HCT116 (cell line): Measurements from ENCODE around the gene MUC3A. TPM values are rescaled to one million over a fixed set of nuclear protein-coding genes. Genes with fewer than 3 reads are reported as not detected.

Source experiments
- ATAC-seq: fragments of 200-7000 bp; cut with Tn5 transposase; 2 replicates; pipeline ENCODE4 v1.9.1; 2020; ENCODE audit warnings: mild to moderate bottlenecking, moderate library complexity
- BruUV-seq: library from RNA; stranded (reverse); fragments of 400-500 nt; replicated peaks from 2 replicates; lab custom pipeline; 2021; lab: Mats Ljungman, UMichigan
- CTCF ChIA-PET: fragments of 300-600 bp; sonication (Branson Sonifier 250); formaldehyde crosslinking; loops from one replicate; lab custom pipeline; 2021; ENCODE audit warnings: antibody characterized with exemption; lab: Charles Lee
- POLR2A ChIA-PET: fragments of 300-600, 350-600 bp; sonication (Branson Sonifier 250); formaldehyde crosslinking; loops from one replicate; lab custom pipeline; 2021; ENCODE audit warnings: antibody characterized with exemption; lab: Charles Lee
- RAD21 ChIA-PET, 2 experiments: fragments of 300-600 bp; sonication (Branson Sonifier 250); formaldehyde crosslinking; loops; one replicate each; lab custom pipeline; 2023; ENCODE audit warnings: low total read pairs in 2 of 2; ENCODE audit not compliant: uncharacterized antibody in 2 of 2, unreplicated experiment in 2 of 2, low non-redundant PET in 1 of 2; lab: Charles Lee
- DNase-seq: peaks from one replicate; pipeline ENCODE4 v3.0.0-alpha.2; 2010; ENCODE audit warnings: low read depth, low spot score
- H2AFZ ChIP-seq: fragments of 200-600 bp; shearing (Covaris generic), sonication (generic); 2 replicates; pipeline ENCODE4 v1.6.1; 2017; ENCODE audit warnings: low read depth, mixed run types, mixed read lengths, antibody characterized with exemption, low read length; ENCODE audit not compliant: poor library complexity, severe bottlenecking
- H3K27ac ChIP-seq: 2 replicates; pipeline ENCODE4 v1.5.1; 2012; ENCODE audit warnings: low read depth, low read length
- H3K27me3 ChIP-seq: fragments of 200-600 bp; sonication (generic); 2 replicates; pipeline ENCODE4 v1.6.1; 2016; ENCODE audit warnings: mixed run types, low read length, mixed read lengths; ENCODE audit not compliant: insufficient read depth
- H3K36me3 ChIP-seq, 2 experiments: fragments of 200-500 bp in 1 of 2; fragments of 200-600 bp in 1 of 2; sonication (Bioruptor generic) in 1 of 2; sonication (generic) in 1 of 2; 2 replicates each; pipeline versions ENCODE4 v1.5.1 to v1.6.1; 2014 to 2016; ENCODE audit warnings: low read length in 2 of 2, inconsistent platforms in 1 of 2, mixed read lengths in 1 of 2, mixed run types in 1 of 2; ENCODE audit not compliant: insufficient read depth in 2 of 2, control insufficient read depth in 1 of 2
- H3K4me1 ChIP-seq, 2 experiments: fragments of 200-600 bp in 1 of 2; sonication (generic) in 1 of 2; 2 replicates each; pipeline versions ENCODE4 v1.5.1 to v1.6.1; 2012 to 2017; ENCODE audit warnings: low read length in 2 of 2, inconsistent platforms in 1 of 2, mild to moderate bottlenecking in 1 of 2, mixed read lengths in 1 of 2, mixed run types in 1 of 2, moderate library complexity in 1 of 2; ENCODE audit not compliant: insufficient read depth in 2 of 2, control insufficient read depth in 1 of 2
- H3K4me2 ChIP-seq: fragments of 200-600 bp; sonication (generic); 2 replicates; pipeline ENCODE4 v1.6.1; 2017; ENCODE audit warnings: mixed run types, low read length, mixed read lengths
- H3K4me3 ChIP-seq, 2 experiments: fragments of 200-600 bp in 1 of 2; sonication (generic) in 1 of 2; replicated peaks in 1 of 2; 2 replicates each; pipeline ENCODE4 v1.5.1; 2011 to 2016; ENCODE audit warnings: low read length in 2 of 2, control low read depth in 1 of 2, low read depth in 1 of 2, mild to moderate bottlenecking in 1 of 2, mixed read lengths in 1 of 2, mixed run types in 1 of 2
- H3K79me2 ChIP-seq: fragments of 200-600 bp; sonication (generic); 2 replicates; pipeline ENCODE4 v1.6.1; 2017; ENCODE audit warnings: mild to moderate bottlenecking, mixed run types, low read length, moderate library complexity, mixed read lengths; ENCODE audit not compliant: insufficient read depth
- H3K9ac ChIP-seq: fragments of 200-600 bp; sonication (generic); 2 replicates; pipeline ENCODE4 v1.6.1; 2016; ENCODE audit warnings: low read length, mixed read lengths
- H3K9me2 ChIP-seq: fragments of 200-600 bp; sonication (generic), shearing (Covaris generic); 2 replicates; pipeline ENCODE4 v1.6.1; 2017; ENCODE audit warnings: mixed run types, mild to moderate bottlenecking, moderate library complexity; ENCODE audit not compliant: insufficient read depth
- H3K9me3 ChIP-seq, 2 experiments: fragments of 200-500 bp in 1 of 2; fragments of 200-600 bp in 1 of 2; sonication (Bioruptor generic) in 1 of 2; sonication (generic) in 1 of 2; 2 replicates each; pipeline ENCODE4 v1.6.1; 2014 to 2017; ENCODE audit warnings: low read length in 2 of 2, mixed read lengths in 2 of 2, inconsistent platforms in 1 of 2, low read depth in 1 of 2, mild to moderate bottlenecking in 1 of 2, mixed run types in 1 of 2, moderate library complexity in 1 of 2; ENCODE audit not compliant: control insufficient read depth in 1 of 2, insufficient read depth in 1 of 2
- H4K20me1 ChIP-seq: fragments of 200-600 bp; sonication (generic), shearing (Covaris generic); 2 replicates; pipeline ENCODE4 v1.6.1; 2017; ENCODE audit warnings: mixed run types, mild to moderate bottlenecking, moderate library complexity; ENCODE audit not compliant: insufficient read depth
- CEBPB ChIP-seq: IDR thresholded peaks from 2 replicates; pipeline ENCODE4 v1.6.1; 2012; ENCODE audit warnings: low read depth
- ELF1 ChIP-seq: IDR thresholded peaks from 2 replicates; pipeline ENCODE4 v1.6.1; 2012; ENCODE audit warnings: low read depth, borderline replicate concordance
- EZH2 ChIP-seq: fragments of 200-600 bp; sonication (generic); IDR thresholded peaks from 2 replicates; pipeline ENCODE4 v1.6.1; 2017; ENCODE audit warnings: antibody characterized with exemption, mixed run types
- EZH2phosphoT487 ChIP-seq: fragments of 200-600 bp; IDR thresholded peaks from 2 replicates; pipeline ENCODE4 v1.6.1; 2018; ENCODE audit warnings: antibody characterized with exemption, borderline replicate concordance
- FOSL1 ChIP-seq: IDR thresholded peaks from 2 replicates; pipeline ENCODE4 v1.6.1; 2012; ENCODE audit warnings: low read depth
- POLR2A ChIP-seq: IDR thresholded peaks from 2 replicates; pipeline ENCODE4 v1.7.0; 2011; ENCODE audit warnings: borderline replicate concordance; ENCODE audit not compliant: insufficient read depth, insufficient read length; ENCODE audit errors: extremely low read depth
- POLR2AphosphoS5 ChIP-seq: IDR thresholded peaks from 2 replicates; pipeline ENCODE4 v1.6.1; 2011; ENCODE audit warnings: mild to moderate bottlenecking, low read depth, low read length, moderate library complexity
- SIN3A ChIP-seq: IDR thresholded peaks from 2 replicates; pipeline ENCODE4 v1.6.1; 2012; ENCODE audit warnings: low read depth
- YY1 ChIP-seq: IDR thresholded peaks from 2 replicates; pipeline ENCODE4 v1.6.1; 2011; ENCODE audit warnings: low read length, low read depth, moderate library complexity, mild to moderate bottlenecking; ENCODE audit not compliant: insufficient replicate concordance; ENCODE audit errors: extremely low read depth
- ZFX ChIP-seq: fragments of 450-650 bp; IDR thresholded peaks from 2 replicates; pipeline ENCODE4 v1.6.1; 2017
- ZNF274 ChIP-seq: fragments of 200-500 bp; sonication (Bioruptor generic); IDR thresholded peaks from 2 replicates; pipeline ENCODE4 v1.6.1; 2014; ENCODE audit warnings: mild to moderate bottlenecking, low read depth, low read length, inconsistent platforms
- intact Hi-C: fragments of 100-400 bp; cut with micrococcal nuclease; formaldehyde crosslinking; loops from 2 replicates; pipeline ENCODE4 v1.10.0; 2022
- total RNA-seq: library from RNA; stranded (reverse); gene quantifications from one replicate; pipeline ENCODE4 v1.2.1, GENCODE V29; 2021; ENCODE audit not compliant: unreplicated experiment
- TF ChIP-seq, protein P1 (sequence below): IDR thresholded peaks from 2 replicates; pipeline ENCODE4 v1.6.1; 2012; ENCODE audit warnings: low read depth
- TF ChIP-seq, protein P2 (sequence below): IDR thresholded peaks from 2 replicates; pipeline ENCODE4 v1.6.1; 2011; ENCODE audit warnings: mild to moderate bottlenecking, low read length, moderate library complexity; ENCODE audit not compliant: insufficient replicate concordance; ENCODE audit errors: extremely low read depth
- TF ChIP-seq, protein P3 (sequence below): IDR thresholded peaks from 2 replicates; pipeline ENCODE4 v1.6.1; 2012
- TF ChIP-seq, protein P4 (sequence below): IDR thresholded peaks from 2 replicates; pipeline ENCODE4 v1.6.1; 2012

MUC3A gene
- total RNA-seq, 1 experiment from 2014 or later, result 30.8 TPM

DNA sequence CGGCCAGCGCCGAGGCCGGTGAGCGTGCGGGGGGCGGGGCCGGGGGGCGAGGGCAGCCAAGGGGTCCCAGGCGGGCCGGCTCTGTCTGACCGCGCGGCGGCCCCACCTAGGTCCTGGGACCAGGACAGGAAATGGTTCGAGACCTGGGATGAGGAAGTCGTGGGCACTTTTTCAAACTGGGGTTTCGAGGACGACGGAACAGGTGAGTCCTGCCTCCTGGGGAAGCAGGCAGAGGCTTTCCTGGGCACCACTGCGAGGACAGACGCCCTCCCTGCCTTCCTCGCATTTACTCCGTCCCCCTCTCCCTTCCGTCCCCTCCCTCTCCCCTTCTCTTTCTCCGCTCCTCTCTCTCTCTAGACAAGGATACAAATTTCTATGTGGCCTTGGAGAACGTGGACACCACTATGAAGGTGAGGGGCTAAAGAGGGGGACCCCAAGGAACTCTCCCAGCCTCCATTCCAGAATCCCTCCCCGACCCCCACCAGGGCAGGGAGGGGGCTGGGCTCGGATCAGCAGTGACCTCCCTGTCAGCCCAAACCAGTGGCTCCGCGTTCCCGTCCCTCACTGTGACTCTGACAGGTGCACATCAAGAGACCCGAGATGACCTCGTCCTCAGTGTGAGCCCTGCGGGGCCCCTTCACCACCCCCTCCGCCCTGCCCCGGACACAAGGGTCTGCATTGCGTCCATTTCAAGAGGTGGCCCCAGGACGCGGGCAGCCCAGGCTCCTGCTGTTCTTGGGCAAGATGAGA is 17.4 kb downstream of the MUC3A start:
- Histone ChIP-seq H3K27ac (peak overlapping the region; percentile 61; the same call in 1 of the 2 replicates), H3K9ac (peak overlapping the region; percentile 63), H4K20me1 (no peaks in the 10 kb centered on the region), H2AFZ (no peak overlapping the region), H3K4me1 (peaks cover 6 to 23% of the 10 kb centered on the region in 2 experiments; a peak in 3 of 4 replicates), H3K27me3 (peaks cover 19% of the 10 kb centered on the region; the same call in 1 of the 2 replicates), H3K36me3 (no peaks in the 10 kb centered on the region), H3K9me3 (no peaks in the 10 kb centered on the region), H3K4me3 (peak overlapping the region; percentile 58 to 63), H3K9me2 (no peaks in the 10 kb centered on the region), H3K79me2 (no peaks in the 10 kb centered on the region), H3K4me2 (peak overlapping the region; percentile 82)
- DNase-seq (no peak), ATAC-seq (no peak)
- BruUV-seq, result no TSS peak
- intact Hi-C loops, result loop anchor here (1.0 to 10.0 kb wide), 5 partner anchors 93 to 316 kb away; no protein-coding TSS in a partner anchor
- POLR2A ChIA-PET, result no interaction called here
- RAD21 ChIA-PET, result interaction anchor here in 1 of 2 experiments (0.5 to 0.6 kb wide), 2 partner anchors 92 to 104 kb away, joined by 3 read pairs; no protein-coding TSS in a partner anchor
- TF ChIP-seq SIN3A (no peak), FOSL1 (no peak), POLR2A (no peak), ZNF274 (no peak), YY1 (no peak), ZFX (no peak; the same call in 1 of the 2 replicates), EZH2 (no peak), EZH2phosphoT487 (no peak), CEBPB (no peak), ELF1 (no peak), POLR2AphosphoS5 (no peak)
- TF ChIP-seq, protein P1, sequence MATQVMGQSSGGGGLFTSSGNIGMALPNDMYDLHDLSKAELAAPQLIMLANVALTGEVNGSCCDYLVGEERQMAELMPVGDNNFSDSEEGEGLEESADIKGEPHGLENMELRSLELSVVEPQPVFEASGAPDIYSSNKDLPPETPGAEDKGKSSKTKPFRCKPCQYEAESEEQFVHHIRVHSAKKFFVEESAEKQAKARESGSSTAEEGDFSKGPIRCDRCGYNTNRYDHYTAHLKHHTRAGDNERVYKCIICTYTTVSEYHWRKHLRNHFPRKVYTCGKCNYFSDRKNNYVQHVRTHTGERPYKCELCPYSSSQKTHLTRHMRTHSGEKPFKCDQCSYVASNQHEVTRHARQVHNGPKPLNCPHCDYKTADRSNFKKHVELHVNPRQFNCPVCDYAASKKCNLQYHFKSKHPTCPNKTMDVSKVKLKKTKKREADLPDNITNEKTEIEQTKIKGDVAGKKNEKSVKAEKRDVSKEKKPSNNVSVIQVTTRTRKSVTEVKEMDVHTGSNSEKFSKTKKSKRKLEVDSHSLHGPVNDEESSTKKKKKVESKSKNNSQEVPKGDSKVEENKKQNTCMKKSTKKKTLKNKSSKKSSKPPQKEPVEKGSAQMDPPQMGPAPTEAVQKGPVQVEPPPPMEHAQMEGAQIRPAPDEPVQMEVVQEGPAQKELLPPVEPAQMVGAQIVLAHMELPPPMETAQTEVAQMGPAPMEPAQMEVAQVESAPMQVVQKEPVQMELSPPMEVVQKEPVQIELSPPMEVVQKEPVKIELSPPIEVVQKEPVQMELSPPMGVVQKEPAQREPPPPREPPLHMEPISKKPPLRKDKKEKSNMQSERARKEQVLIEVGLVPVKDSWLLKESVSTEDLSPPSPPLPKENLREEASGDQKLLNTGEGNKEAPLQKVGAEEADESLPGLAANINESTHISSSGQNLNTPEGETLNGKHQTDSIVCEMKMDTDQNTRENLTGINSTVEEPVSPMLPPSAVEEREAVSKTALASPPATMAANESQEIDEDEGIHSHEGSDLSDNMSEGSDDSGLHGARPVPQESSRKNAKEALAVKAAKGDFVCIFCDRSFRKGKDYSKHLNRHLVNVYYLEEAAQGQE, result no peak
- TF ChIP-seq, protein P2, sequence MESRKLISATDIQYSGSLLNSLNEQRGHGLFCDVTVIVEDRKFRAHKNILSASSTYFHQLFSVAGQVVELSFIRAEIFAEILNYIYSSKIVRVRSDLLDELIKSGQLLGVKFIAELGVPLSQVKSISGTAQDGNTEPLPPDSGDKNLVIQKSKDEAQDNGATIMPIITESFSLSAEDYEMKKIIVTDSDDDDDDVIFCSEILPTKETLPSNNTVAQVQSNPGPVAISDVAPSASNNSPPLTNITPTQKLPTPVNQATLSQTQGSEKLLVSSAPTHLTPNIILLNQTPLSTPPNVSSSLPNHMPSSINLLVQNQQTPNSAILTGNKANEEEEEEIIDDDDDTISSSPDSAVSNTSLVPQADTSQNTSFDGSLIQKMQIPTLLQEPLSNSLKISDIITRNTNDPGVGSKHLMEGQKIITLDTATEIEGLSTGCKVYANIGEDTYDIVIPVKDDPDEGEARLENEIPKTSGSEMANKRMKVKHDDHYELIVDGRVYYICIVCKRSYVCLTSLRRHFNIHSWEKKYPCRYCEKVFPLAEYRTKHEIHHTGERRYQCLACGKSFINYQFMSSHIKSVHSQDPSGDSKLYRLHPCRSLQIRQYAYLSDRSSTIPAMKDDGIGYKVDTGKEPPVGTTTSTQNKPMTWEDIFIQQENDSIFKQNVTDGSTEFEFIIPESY, result no peak
- TF ChIP-seq, protein P3, sequence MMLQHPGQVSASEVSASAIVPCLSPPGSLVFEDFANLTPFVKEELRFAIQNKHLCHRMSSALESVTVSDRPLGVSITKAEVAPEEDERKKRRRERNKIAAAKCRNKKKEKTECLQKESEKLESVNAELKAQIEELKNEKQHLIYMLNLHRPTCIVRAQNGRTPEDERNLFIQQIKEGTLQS, result no peak
- TF ChIP-seq, protein P4, sequence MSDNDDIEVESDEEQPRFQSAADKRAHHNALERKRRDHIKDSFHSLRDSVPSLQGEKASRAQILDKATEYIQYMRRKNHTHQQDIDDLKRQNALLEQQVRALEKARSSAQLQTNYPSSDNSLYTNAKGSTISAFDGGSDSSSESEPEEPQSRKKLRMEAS, result no peak
- CTCF ChIA-PET, result interaction anchor here (0.6 to 1.3 kb wide), 6 partner anchors 9 to 316 kb away, joined by 3 to 7 read pairs (median 4); partner anchors contain the start of gene UFSP1
